GM12878 (cell line): ENCODE measurements around the gene AFAP1.

Source experiments
- BHLHE40 ChIP-seq, 2 experiments: fragments of 450-650 bp in 1 of 2; IDR thresholded peaks; 2 replicates each; pipeline ENCODE4 v1.6.1; 2011 to 2017; ENCODE audit warnings: low read depth in 2 of 2, borderline replicate concordance in 1 of 2, improper control_type of control experiment in 1 of 2, low read length in 1 of 2, mild to moderate bottlenecking in 1 of 2
- CTCF ChIP-seq, 3 experiments: IDR thresholded peaks in 2 of 3; conservative IDR thresholded peaks in 1 of 3; 2 replicates each; pipeline ENCODE4 v1.5.1; 2011; ENCODE audit warnings: low read depth in 3 of 3, low read length in 3 of 3, mild to moderate bottlenecking in 3 of 3, control low read depth in 2 of 3, moderate library complexity in 2 of 3, inconsistent platforms in 1 of 3, mixed read lengths in 1 of 3; ENCODE audit not compliant: control insufficient read depth in 2 of 3, insufficient read depth in 1 of 3; ENCODE audit errors: extremely low read depth in 1 of 3

GRCh38 chr4:7873881-7874280, 65.8 kb downstream of the AFAP1 start:
- no peak for TF ChIP-seq CTCF (IDR thresholded peaks at IDR 0.05 in 2 of 3, conservative IDR thresholded peaks at IDR 0.05 in 1 of 3; ENCODE audit: control insufficient read depth in 2 of 3, extremely low read depth in 1 of 3, insufficient read depth in 1 of 3, low read depth in 3 of 3, low read length in 3 of 3)
- no peak for TF ChIP-seq BHLHE40 (IDR thresholded peaks at IDR 0.05; ENCODE audit: borderline replicate concordance in 1 of 2, low read depth in 2 of 2, low read length in 1 of 2)
